Measurements from ENCODE around the gene TNS2.

The TNS2 gene

DNA sequence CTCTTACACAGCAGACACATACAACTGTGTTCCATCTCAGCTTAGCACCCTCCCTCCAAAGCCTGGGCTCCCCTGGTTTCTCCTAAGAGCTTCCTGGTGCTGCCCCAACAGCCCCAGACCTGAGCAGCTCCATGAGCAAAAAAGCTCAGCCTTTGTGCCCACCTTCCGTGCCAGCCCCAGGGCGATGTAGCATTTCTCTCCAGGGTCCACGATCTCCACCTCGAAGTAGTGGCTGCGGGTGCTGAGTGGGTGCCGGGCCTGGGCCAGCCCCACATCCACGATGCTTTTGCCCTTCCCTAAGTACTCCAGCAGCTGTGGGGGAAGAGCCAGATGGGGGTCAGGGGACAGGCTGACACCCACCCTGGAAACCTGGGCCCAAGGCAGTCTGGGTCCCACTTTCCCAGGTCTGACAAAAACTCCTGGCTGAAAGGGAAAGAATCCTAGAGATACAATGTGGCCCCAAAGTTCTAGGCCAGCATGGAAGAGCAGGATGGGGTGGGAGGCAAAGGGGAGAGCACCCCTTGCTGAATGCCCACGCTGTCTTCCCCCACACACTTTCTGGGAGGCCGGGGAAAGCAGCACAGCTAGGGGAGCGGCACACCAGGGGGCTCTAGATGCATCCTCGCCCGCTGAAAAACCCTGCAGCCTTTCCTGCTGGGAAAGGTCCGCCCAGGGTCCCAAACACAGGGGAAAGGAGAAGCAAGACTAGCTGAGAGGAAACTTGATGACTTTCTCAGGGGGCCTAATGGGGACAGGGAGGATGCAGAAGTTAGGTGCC is 18.3 kb downstream of the TNS2 start:
- ChIA-PET POLR2A (ENCODE audit: low non-redundant PET) (no interaction called here), CTCF (interaction anchor here (1.6 to 7.5 kb wide), 3 partner anchors 9 to 92 kb away, joined by 4 to 132 read pairs (median 37); partner anchors contain the start of genes IGFBP6, SOAT2 and SPRYD3)
- peak overlapping the region; percentile 97 for H3K27ac ChIP-seq
- TF ChIP-seq, protein P1, sequence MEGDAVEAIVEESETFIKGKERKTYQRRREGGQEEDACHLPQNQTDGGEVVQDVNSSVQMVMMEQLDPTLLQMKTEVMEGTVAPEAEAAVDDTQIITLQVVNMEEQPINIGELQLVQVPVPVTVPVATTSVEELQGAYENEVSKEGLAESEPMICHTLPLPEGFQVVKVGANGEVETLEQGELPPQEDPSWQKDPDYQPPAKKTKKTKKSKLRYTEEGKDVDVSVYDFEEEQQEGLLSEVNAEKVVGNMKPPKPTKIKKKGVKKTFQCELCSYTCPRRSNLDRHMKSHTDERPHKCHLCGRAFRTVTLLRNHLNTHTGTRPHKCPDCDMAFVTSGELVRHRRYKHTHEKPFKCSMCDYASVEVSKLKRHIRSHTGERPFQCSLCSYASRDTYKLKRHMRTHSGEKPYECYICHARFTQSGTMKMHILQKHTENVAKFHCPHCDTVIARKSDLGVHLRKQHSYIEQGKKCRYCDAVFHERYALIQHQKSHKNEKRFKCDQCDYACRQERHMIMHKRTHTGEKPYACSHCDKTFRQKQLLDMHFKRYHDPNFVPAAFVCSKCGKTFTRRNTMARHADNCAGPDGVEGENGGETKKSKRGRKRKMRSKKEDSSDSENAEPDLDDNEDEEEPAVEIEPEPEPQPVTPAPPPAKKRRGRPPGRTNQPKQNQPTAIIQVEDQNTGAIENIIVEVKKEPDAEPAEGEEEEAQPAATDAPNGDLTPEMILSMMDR (conservative IDR thresholded peaks at IDR 0.05; ENCODE audit: low read depth), result no peak
- no peak for DNase-seq (ENCODE audit: low spot score)

DNA sequence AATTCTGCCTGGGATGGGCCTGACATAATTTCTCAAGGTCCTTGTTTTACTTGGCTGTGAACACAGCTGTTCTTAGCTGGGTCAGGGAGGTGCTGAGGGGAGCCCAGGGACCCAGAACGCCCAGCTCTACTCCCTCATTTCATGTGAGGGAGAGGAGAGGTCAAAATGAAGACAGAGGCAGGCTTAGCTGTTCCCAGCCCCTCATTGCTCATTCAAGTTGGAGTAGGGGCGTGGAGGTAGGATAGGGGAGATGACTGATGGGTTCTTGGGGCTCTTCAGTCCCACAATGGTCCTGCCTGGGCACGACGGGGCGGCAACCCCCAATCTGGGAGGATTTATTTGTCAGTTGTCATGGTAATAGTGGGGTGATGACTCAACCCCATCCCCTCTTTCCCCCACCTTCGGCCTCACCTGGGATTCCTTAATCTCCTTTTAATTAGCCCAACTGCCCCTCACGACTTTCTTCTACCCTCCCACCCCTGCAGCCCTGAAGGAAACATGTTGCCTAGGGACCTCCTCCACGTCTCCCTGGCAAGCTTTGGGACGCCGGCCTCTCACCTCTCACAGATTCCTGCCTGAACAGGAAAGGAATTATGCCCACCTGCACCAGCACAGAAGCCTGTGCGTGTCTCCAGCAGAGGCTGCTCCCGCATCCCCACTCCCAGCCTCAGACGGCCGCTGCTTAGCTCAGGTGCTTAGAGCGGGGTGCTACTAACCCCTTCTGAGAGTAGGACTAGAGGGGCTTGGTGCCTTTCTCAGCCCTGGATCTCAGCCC is 19.1 kb downstream of the TNS2 start:
- peak; percentile 74 for DNase-seq (ENCODE audit: low spot score)
- TF ChIP-seq, protein P1 (conservative IDR thresholded peaks at IDR 0.05; ENCODE audit: low read depth), result no peak
- ChIA-PET CTCF (interaction anchor here (7.5 kb wide), 1 partner anchor 31 kb away, joined by 132 read pairs; the partner anchor contains the start of genes IGFBP6 and SOAT2), POLR2A (ENCODE audit: low non-redundant PET) (no interaction called here)
- peak overlapping the region; percentile 97 for H3K27ac ChIP-seq

GRCh38 chr12:53069621-53070410 is 20.0 kb downstream of the TNS2 start:
- TF ChIP-seq, protein P1 (conservative IDR thresholded peaks at IDR 0.05; ENCODE audit: low read depth), result no peak
- CTCF ChIA-PET, result interaction anchor here (0.6 to 7.5 kb wide), 2 partner anchors 30 to 89 kb away, joined by 4 to 132 read pairs; partner anchors contain the start of genes IGFBP6 and SOAT2
- POLR2A ChIA-PET (ENCODE audit: low non-redundant PET), result no interaction called here
- peak overlapping the region; percentile 97 for H3K27ac ChIP-seq
- no peak for DNase-seq (ENCODE audit: low spot score)

GRCh38 chr12:53070877-53071492 is 21.1 kb downstream of the TNS2 start:
- ChIA-PET POLR2A (ENCODE audit: low non-redundant PET) (no interaction called here), CTCF (interaction anchor here (1.1 kb wide), 1 partner anchor 23 kb away, joined by 5 read pairs; no protein-coding TSS in a partner anchor)
- DNase-seq (ENCODE audit: low spot score), result no peak
- H3K27ac ChIP-seq, result peak overlapping the region; percentile 97
- TF ChIP-seq, protein P1 (conservative IDR thresholded peaks at IDR 0.05; ENCODE audit: low read depth), result no peak

DNA sequence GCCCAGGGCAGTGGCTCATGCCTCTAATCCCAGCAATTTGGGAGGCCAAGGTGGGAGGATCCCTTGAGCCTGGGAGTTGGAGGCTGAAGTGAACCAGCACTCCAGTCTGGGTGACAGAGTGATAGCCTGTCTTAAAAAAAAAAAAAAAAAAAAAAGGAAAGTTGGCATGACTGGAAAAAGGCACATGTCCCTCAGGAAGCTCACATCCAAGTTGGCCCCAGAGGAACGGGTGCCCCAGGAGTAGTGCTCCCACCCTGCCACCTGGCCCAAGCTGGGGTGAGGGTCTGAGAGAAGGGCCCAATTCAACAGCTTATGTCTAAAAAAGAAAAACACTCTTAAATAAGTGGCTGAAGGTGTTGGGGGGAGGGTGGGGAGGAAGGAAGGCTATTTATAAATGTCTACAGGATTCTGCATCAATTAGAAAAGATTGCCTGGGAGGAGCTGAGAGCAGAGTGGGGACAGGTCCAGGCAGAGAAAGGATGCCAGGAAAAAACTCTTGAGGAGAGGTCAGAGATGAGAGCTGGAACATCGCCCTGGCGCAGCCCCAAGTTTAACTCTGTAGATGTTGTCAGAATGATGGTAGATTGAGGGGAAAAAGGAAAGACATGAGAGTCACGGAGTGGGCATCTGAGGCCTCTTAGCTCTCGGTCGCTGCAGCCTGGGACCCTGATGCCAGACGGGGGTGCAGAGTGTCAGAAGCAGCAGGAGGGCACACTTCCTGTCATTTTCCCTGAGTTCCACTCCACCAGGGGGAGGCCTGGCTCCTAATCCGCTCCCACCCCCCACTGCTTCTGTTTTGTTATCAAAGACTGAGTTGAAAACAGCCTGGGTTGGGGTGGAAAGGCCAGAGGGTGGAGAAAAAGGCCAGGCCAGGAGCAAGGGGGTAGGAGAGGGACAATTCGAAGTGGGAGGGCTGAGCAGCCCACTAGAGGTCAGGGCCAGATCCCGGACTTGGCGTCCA is 22.0 kb downstream of the TNS2 start:
- DNase-seq (ENCODE audit: low spot score), result no peak
- ChIA-PET CTCF (interaction anchor here (0.6 to 1.6 kb wide), 5 partner anchors 10 to 31 kb away, joined by 3 to 5 read pairs (median 4); no protein-coding TSS in a partner anchor), POLR2A (ENCODE audit: low non-redundant PET) (no interaction called here)
- H3K27ac ChIP-seq, result peak overlapping the region; percentile 97
- TF ChIP-seq, protein P1 (conservative IDR thresholded peaks at IDR 0.05; ENCODE audit: low read depth), result no peak

Data from RWPE1 (cell line).